Spleen (tissue), 13 donors: ENCODE results near the gene ZFP62. TPM values are rescaled to one million over a fixed set of nuclear protein-coding genes. Genes with fewer than 3 reads are reported as not detected.
A peak's percentile ranks its signal among the peaks of the same experiment; 100 is the strongest.

ENCODE experiments used
- DNase-seq: peaks from one replicate; pipeline ENCODE4 v3.0.0-alpha.2; 2020
- H3K27ac ChIP-seq, 8 donors: fragments of 200-600 bp; sonication (generic) in 7 of 8; 1 replicate in 4 of 8; 2 replicates in 4 of 8; pipeline versions ENCODE4 v1.5.0 to v1.8.0; 2016 to 2021; ENCODE audit warnings: inconsistent platforms in 4 of 8, mild to moderate bottlenecking in 4 of 8, moderate library complexity in 1 of 8
- H3K27me3 ChIP-seq, 7 donors: fragments of 200-600 bp; sonication (generic) in 6 of 7; replicated peaks in 1 of 7; 1 replicate in 4 of 7; 2 replicates in 3 of 7; pipeline versions ENCODE4 v1.5.0 to v1.8.0; 2016 to 2021; ENCODE audit warnings: inconsistent platforms in 3 of 7, mild to moderate bottlenecking in 1 of 7
- H3K36me3 ChIP-seq, 6 donors: fragments of 200-600 bp; sonication (generic) in 5 of 6; 1 replicate in 4 of 6; 2 replicates in 2 of 6; pipeline versions ENCODE4 v1.5.0 to v1.8.0; 2016 to 2021; ENCODE audit warnings: inconsistent platforms in 2 of 6
- H3K4me1 ChIP-seq, 6 donors: fragments of 200-600 bp; sonication (generic) in 5 of 6; 1 replicate in 3 of 6; 2 replicates in 3 of 6; pipeline versions ENCODE4 v1.5.0 to v1.8.0; 2016 to 2021; ENCODE audit warnings: inconsistent platforms in 3 of 6
- H3K4me3 ChIP-seq, 8 donors: fragments of 200-600 bp; sonication (generic) in 7 of 8; 1 replicate in 4 of 8; 2 replicates in 4 of 8; pipeline versions ENCODE4 v1.5.0 to v1.8.0; 2016 to 2021; ENCODE audit warnings: inconsistent platforms in 4 of 8, mild to moderate bottlenecking in 4 of 8, moderate library complexity in 2 of 8
- H3K9me3 ChIP-seq, 8 donors: fragments of 200-600 bp; sonication (generic) in 7 of 8; 1 replicate in 4 of 8; 2 replicates in 4 of 8; pipeline versions ENCODE4 v1.5.0 to v1.8.0; 2016 to 2021; ENCODE audit warnings: inconsistent platforms in 4 of 8
- POLR2A ChIP-seq, 3 donors: fragments of 450-650 bp; IDR thresholded peaks; one replicate each; pipeline ENCODE4 v1.5.1; 2017; ENCODE audit warnings: antibody characterized with exemption in 3 of 3, mild to moderate bottlenecking in 1 of 3
- POLR2AphosphoS5 ChIP-seq, 3 donors: sonication (generic); formaldehyde crosslinking; IDR thresholded peaks; one replicate each; pipeline ENCODE4 v1.5.1; 2017; ENCODE audit warnings: antibody characterized with exemption in 3 of 3
- WGBS, 5 donors: extraction: QIAGEN DNeasy Blood & Tissue Kit in 3 of 5; methylation state at CpG; one replicate each; pipeline versions ENCODE4 v1.1.5 to v1.1.7; 2013 to 2018; 5-methylcytosine and 5-hydroxymethylcytosine counted together
- intact Hi-C: fragments of 100-400 bp; cut with DNase I; formaldehyde crosslinking; loops from one replicate; pipeline ENCODE4 v1.15.0; 2023; ENCODE audit warnings: low total_unique reads
- long read RNA-seq, 2 donors: transcript quantifications; one replicate each; lab custom pipeline, GENCODE V29; 2026
- polyA plus RNA-seq, 3 donors: library from polyadenylated mRNA; stranded (reverse); fragments of 200-250 nt; gene quantifications; one replicate each; pipeline ENCODE4 v1.2.1, GENCODE V29; 2013
- total RNA-seq, 7 donors: library from RNA; depleted of rRNA in 3 of 7; stranded (reverse); fragments of >200 nt in 3 of 7; fragmentation: NEBNext Ultra II Directional in 4 of 7; extraction: Animal tissue kit (Norgen Biotek cat#: 25700) in 4 of 7; gene quantifications; one replicate each; pipeline versions ENCODE4 v1.1.0 to v1.2.1, GENCODE V29; 2016 to 2021
- TF ChIP-seq, protein P1 (sequence below), 11 experiments: fragments of 200-600 bp in 7 of 11; fragments of 450-650 bp in 4 of 11; sonication (generic) in 4 of 11; IDR thresholded peaks in 8 of 11; conservative IDR thresholded peaks in 3 of 11; 1 replicate in 7 of 11; 2 replicates in 4 of 11; pipeline versions ENCODE4 v1.4.0 to v1.8.0; 2016 to 2021; ENCODE audit warnings: antibody characterized with exemption in 11 of 11, inconsistent platforms in 4 of 11, mild to moderate bottlenecking in 1 of 11
- donor health status: healthy with polysubstance abuse.
- donor health status: DM: no; HTN: no; CAD: no; lungs with moderate emphysema.
- donor health status: DM: no; HTN: no; CAD: no.
- donor health status: Bipolar disorder and iron deficiency.
- donor health status: healthy.
- donor health status: DM: no; HTN: no; CAD: no.
- donor health status: DM: yes; HTN: yes; CAD: no.

Gene ZFP62
- 10 to 100 TPM; 26.0 to 31.5 (median 28.5) TPM for total RNA-seq
- polyA plus RNA-seq = 10 to 100 TPM; 20.2 to 27.2 (median 22.0) TPM
- long read RNA-seq, donor 1, transcript ZFP62-202 (2 exons, 749 nt) = major isoform, 7 of 7 reads
- long read RNA-seq, donor 1, partial matches to known transcripts = 0 of 7 reads
- long read RNA-seq, donor 1, other reads (novel, unspliced or antisense) = 0 of 7 reads
- long read RNA-seq, donor 2, transcript ZFP62-202 (2 exons, 749 nt) = major isoform, 7 of 8 reads
- long read RNA-seq, donor 2, partial matches to known transcripts = 0 of 8 reads
- long read RNA-seq, donor 2, other reads (novel, unspliced or antisense) = 0 of 8 reads

DNA sequence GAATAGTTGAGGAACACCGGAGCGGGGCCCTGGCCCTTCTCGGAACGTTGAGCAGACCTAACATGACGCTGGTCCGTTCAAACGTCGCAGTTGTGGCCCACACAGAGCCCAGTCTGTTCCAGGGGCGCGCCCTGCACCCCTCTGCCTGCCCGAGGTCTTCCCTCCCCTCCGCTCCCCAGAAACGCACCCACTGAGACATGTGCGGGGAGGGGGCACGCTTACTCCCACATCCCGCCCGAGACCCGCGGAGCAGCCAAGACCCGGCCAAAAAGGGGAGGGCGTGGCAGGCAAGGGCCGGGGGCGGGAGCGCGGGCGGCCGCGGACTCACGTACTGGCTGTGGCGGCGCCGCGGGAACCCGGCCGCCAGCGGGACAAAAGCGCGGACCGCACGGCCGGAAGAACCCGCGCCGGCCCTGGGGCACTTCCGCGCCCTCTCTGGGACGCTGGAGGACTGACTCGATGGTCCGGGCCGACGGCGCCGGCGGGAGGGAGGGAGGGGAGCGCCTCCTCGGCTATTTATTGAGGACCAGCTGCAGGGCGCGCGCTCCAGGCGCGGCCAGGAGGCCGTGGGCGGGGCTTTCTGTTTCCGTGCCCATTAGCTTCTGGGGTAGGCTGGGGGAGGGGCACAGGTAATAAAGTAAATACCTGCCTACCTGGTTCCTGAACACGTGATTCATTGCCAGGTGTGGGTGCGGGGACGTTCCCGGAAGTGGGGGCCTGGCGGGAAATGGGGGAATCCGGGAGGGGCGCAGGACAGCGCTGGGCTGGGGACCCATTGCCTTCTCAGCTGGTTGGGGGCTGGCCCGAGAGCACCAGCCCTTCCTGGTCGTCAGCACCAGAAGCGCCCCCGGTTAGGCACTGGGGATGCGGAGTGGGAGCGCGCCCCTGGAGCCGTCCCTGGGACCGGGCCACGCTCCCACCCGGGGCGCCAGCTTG lies at the start of gene ZFP62:
TSS of gene ZFP62 (minus strand) at position 390 of the 936 bp plus-strand sequence. CDS start at position 333, 57 bp downstream.
- peak; percentile 99 for DNase-seq
- H3K9me3 ChIP-seq = no peaks in the 10 kb centered on the region
- TF ChIP-seq POLR2A (IDR thresholded peaks at IDR 0.05) = peak; percentile 26 to 64 (median 26)
- peak; percentile 90 to 94 (median 91) for TF ChIP-seq POLR2AphosphoS5 (IDR thresholded peaks at IDR 0.05)
- TF ChIP-seq, protein P1, sequence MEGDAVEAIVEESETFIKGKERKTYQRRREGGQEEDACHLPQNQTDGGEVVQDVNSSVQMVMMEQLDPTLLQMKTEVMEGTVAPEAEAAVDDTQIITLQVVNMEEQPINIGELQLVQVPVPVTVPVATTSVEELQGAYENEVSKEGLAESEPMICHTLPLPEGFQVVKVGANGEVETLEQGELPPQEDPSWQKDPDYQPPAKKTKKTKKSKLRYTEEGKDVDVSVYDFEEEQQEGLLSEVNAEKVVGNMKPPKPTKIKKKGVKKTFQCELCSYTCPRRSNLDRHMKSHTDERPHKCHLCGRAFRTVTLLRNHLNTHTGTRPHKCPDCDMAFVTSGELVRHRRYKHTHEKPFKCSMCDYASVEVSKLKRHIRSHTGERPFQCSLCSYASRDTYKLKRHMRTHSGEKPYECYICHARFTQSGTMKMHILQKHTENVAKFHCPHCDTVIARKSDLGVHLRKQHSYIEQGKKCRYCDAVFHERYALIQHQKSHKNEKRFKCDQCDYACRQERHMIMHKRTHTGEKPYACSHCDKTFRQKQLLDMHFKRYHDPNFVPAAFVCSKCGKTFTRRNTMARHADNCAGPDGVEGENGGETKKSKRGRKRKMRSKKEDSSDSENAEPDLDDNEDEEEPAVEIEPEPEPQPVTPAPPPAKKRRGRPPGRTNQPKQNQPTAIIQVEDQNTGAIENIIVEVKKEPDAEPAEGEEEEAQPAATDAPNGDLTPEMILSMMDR (IDR thresholded peaks at IDR 0.05 in 8 of 11, conservative IDR thresholded peaks at IDR 0.05 in 3 of 11) = peak in 4 of 11 experiments; percentile 17 to 47 (median 32)
- WGBS, 5 donors = 0 to 1% (median 1%) methylated on average over 51 to 84 of the region's 84 CpGs
- H3K4me1 ChIP-seq = peaks cover 0 to 27% (median 15%) of the 10 kb centered on the region in 6 donors
- H3K4me3 ChIP-seq = peak within 1 kb of the TSS; percentile 64 to 98 (median 90)
- no peaks in the 10 kb centered on the region for H3K27me3 ChIP-seq
- H3K36me3 ChIP-seq = peaks cover 0 to 17% (median 5%) of the 10 kb centered on the region in 6 donors
- intact Hi-C loops = loop anchor here (5.0 to 10.0 kb wide), 2 partner anchors 74 to 304 kb away; no protein-coding TSS in a partner anchor
- H3K27ac ChIP-seq = peak within 1 kb of the TSS; percentile 90 to 98 (median 95)

DNA sequence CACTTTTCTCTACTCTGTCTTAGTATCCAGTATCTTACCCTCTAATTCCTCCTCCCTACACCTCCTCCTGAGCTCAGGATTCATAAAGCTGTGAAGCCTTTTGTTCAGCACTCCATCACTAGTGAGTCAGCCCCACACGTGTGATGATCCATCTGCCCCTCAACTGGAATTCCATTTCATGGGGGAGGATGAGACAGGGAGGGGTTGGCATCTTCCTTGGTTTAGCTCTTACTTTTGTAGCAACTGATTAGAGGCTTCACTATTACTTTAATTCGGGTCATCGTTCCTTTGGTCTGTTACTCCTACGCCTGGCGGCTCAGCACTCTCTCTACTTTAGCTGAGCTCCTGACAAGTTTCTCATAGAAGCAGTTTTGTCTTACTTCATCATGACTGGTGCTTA lies 49.7 kb upstream of the ZFP62 start:
- intact Hi-C loops = no loop called here
- Histone ChIP-seq H3K27ac (peak overlapping the region in 2 of 8 donors; percentile 78 to 85), H3K4me3 (peak overlapping the region in 1 of 8 donors; percentile 47), H3K27me3 (peaks cover 0 to 18% (median 0%) of the 10 kb centered on the region in 7 donors), H3K36me3 (no peaks in the 10 kb centered on the region), H3K9me3 (no peaks in the 10 kb centered on the region), H3K4me1 (peaks cover 0 to 25% (median 6%) of the 10 kb centered on the region in 6 donors)
- 82 to 88% (median 85%) methylated on average over 5 of the region's 5 CpGs for WGBS, 5 donors
- DNase-seq = no peak
- TF ChIP-seq POLR2AphosphoS5 (IDR thresholded peaks at IDR 0.05) (no peak), POLR2A (IDR thresholded peaks at IDR 0.05) (no peak)
- TF ChIP-seq, protein P1 (IDR thresholded peaks at IDR 0.05 in 8 of 11, conservative IDR thresholded peaks at IDR 0.05 in 3 of 11) = no peak

DNA sequence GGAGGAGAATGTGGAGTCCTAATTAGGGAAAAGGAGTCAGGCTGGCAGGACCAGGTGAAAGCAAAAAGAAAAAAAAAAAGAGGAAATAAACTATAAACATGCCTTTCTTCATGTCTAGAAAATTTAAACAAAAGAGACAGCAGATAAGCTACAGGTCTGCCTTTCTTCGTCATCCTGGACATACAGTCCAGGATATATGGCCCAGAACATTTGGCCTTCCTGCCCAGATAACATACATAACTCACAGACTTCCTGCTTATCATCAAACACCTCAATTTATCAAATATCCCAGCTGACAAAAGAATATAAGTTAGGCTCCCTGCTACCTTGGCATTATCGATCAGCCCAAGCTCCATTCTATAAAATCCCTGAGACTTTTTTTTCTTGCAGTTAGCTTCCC lies 49.1 kb upstream of the ZFP62 start:
- TF ChIP-seq POLR2A (IDR thresholded peaks at IDR 0.05) (no peak), POLR2AphosphoS5 (IDR thresholded peaks at IDR 0.05) (no peak)
- TF ChIP-seq, protein P1 (IDR thresholded peaks at IDR 0.05 in 8 of 11, conservative IDR thresholded peaks at IDR 0.05 in 3 of 11) = no peak
- 49 to 67% (median 59%) methylated on average over 2 of the region's 2 CpGs for WGBS, 5 donors
- Histone ChIP-seq H3K4me3 (peak overlapping the region in 1 of 8 donors; percentile 47), H3K9me3 (no peaks in the 10 kb centered on the region), H3K27me3 (peaks cover 0 to 18% (median 0%) of the 10 kb centered on the region in 7 donors), H3K4me1 (peaks cover 0 to 25% (median 6%) of the 10 kb centered on the region in 6 donors), H3K27ac (peak overlapping the region in 4 of 8 donors; percentile 29 to 85 (median 68)), H3K36me3 (no peaks in the 10 kb centered on the region)
- intact Hi-C loops = no loop called here
- DNase-seq = no peak
